Karpas-422 (cell line): ENCODE measurements around the gene PDXK. TPM values are rescaled to one million over a fixed set of nuclear protein-coding genes. Genes with fewer than 3 reads are reported as not detected.

Source experiments
- DNase-seq: peaks from one replicate; pipeline ENCODE4 v3.0.0-alpha.2; 2015
- H2AFZ ChIP-seq: fragments of 200-600 bp; sonication (generic); 2 replicates; pipeline ENCODE4 v1.6.1; 2014; ENCODE audit warnings: antibody characterized with exemption, low read length, mixed read lengths
- H3K27ac ChIP-seq: fragments of 200-600 bp; sonication (generic); 2 replicates; pipeline ENCODE4 v1.5.1; 2014; ENCODE audit warnings: mild to moderate bottlenecking, low read length, moderate library complexity
- H3K27me3 ChIP-seq: fragments of 200-600 bp; sonication (generic); 2 replicates; pipeline ENCODE4 v1.6.1; 2014; ENCODE audit warnings: low read length, mixed read lengths
- H3K36me3 ChIP-seq: fragments of 200-600 bp; sonication (generic); 2 replicates; pipeline ENCODE4 v1.6.1; 2014; ENCODE audit warnings: low read length, mixed read lengths; ENCODE audit not compliant: insufficient read depth
- H3K4me1 ChIP-seq: fragments of 200-600 bp; sonication (generic); 2 replicates; pipeline ENCODE4 v1.6.1; 2014; ENCODE audit warnings: mild to moderate bottlenecking, low read length, mixed read lengths
- H3K4me2 ChIP-seq: fragments of 200-600 bp; sonication (generic); 2 replicates; pipeline ENCODE4 v1.6.1; 2014; ENCODE audit warnings: low read length, low read depth, mild to moderate bottlenecking; ENCODE audit not compliant: poor library complexity, severe bottlenecking
- H3K4me3 ChIP-seq: fragments of 200-600 bp; sonication (generic); 2 replicates; pipeline ENCODE4 v1.5.1; 2014; ENCODE audit warnings: mild to moderate bottlenecking, antibody characterized with exemption, low read length, mixed read lengths
- H3K79me2 ChIP-seq: fragments of 200-600 bp; sonication (generic); 2 replicates; pipeline ENCODE4 v1.6.1; 2014; ENCODE audit warnings: mild to moderate bottlenecking, low read length, mixed read lengths
- H3K9ac ChIP-seq: fragments of 200-600 bp; sonication (generic); 2 replicates; pipeline ENCODE4 v1.6.0; 2014; ENCODE audit warnings: low read length
- H3K9me2 ChIP-seq: fragments of 200-600 bp; sonication (generic), shearing (Covaris generic); replicated peaks from 2 replicates; pipeline ENCODE4 v1.6.0; 2014; ENCODE audit warnings: mild to moderate bottlenecking, low read length, moderate library complexity; ENCODE audit not compliant: insufficient read depth
- H3K9me3 ChIP-seq: fragments of 300-700, 200-600 bp; sonication (generic); 2 replicates; pipeline ENCODE4 v1.6.1; 2014; ENCODE audit warnings: low read length, mixed read lengths
- H4K20me1 ChIP-seq: fragments of 200-600 bp; sonication (generic); 2 replicates; pipeline ENCODE4 v1.6.1; 2014; ENCODE audit warnings: mild to moderate bottlenecking, antibody characterized with exemption, low read length, low read depth; ENCODE audit not compliant: insufficient read depth
- total RNA-seq: library from RNA; depleted of rRNA; stranded (reverse); fragments of >200 nt; shearing (Covaris generic); gene quantifications from 2 replicates; pipeline ENCODE4 v1.2.3, GENCODE V29; 2014; ENCODE audit warnings: low replicate concordance

The PDXK gene
- total RNA-seq, 1 experiment from 2014 or later: 44.7 TPM

GRCh38 chr21:43805275-43805800 lies 86.4 kb downstream of the PDXK start:
- no peaks in the 10 kb centered on the region for H3K79me2 ChIP-seq
- peak overlapping the region; percentile 34 for H3K4me3 ChIP-seq
- peaks cover 63% of the 10 kb centered on the region for H3K4me1 ChIP-seq
- peak overlapping the region; percentile 97 for H3K27ac ChIP-seq
- peaks cover 13% of the 10 kb centered on the region for H3K36me3 ChIP-seq
- no peaks in the 10 kb centered on the region for H3K9me3 ChIP-seq
- no peaks in the 10 kb centered on the region for H4K20me1 ChIP-seq
- peak overlapping the region; percentile 66 for H3K4me2 ChIP-seq
- peak; percentile 96 for DNase-seq
- peak overlapping the region; percentile 60 for H3K9ac ChIP-seq
- no peaks in the 10 kb centered on the region for H3K27me3 ChIP-seq
- no peak overlapping the region for H2AFZ ChIP-seq
- H3K9me2 ChIP-seq: no peaks in the 10 kb centered on the region

GRCh38 chr21:43806017-43806710 lies 87.2 kb downstream of the PDXK start:
- peak overlapping the region; percentile 66 for H3K4me2 ChIP-seq
- no peaks in the 10 kb centered on the region for H3K79me2 ChIP-seq
- H3K27me3 ChIP-seq: no peaks in the 10 kb centered on the region
- DNase-seq: peak; percentile 41
- peaks cover 71% of the 10 kb centered on the region for H3K4me1 ChIP-seq
- H3K9me3 ChIP-seq: no peaks in the 10 kb centered on the region
- H3K27ac ChIP-seq: peak overlapping the region; percentile 97
- peak overlapping the region; percentile 33 for H3K4me3 ChIP-seq
- peaks cover 13% of the 10 kb centered on the region; the same call in 1 of the 2 replicates for H3K36me3 ChIP-seq
- no peaks in the 10 kb centered on the region for H3K9me2 ChIP-seq
- H4K20me1 ChIP-seq: peaks cover 3% of the 10 kb centered on the region; the same call in 1 of the 2 replicates
- peak overlapping the region; percentile 60 for H3K9ac ChIP-seq
- no peak overlapping the region for H2AFZ ChIP-seq

- peak overlapping the region; percentile 80 for H3K27ac ChIP-seq
These were observed 89.4 kb downstream of the PDXK start for GRCh38 chr21:43808367-43808766.

GRCh38 chr21:43808832-43809251 lies 89.9 kb downstream of the PDXK start:
- Histone ChIP-seq H3K79me2 (no peaks in the 10 kb centered on the region), H2AFZ (no peak overlapping the region), H3K9ac (peak overlapping the region; percentile 71), H3K36me3 (peaks cover 8% of the 10 kb centered on the region; the same call in 1 of the 2 replicates), H3K4me1 (peaks cover 76% of the 10 kb centered on the region), H3K27me3 (no peaks in the 10 kb centered on the region), H3K4me3 (peak overlapping the region; percentile 62), H3K4me2 (peak overlapping the region; percentile 75), H4K20me1 (peaks cover 7% of the 10 kb centered on the region; the same call in 1 of the 2 replicates), H3K9me3 (no peaks in the 10 kb centered on the region), H3K27ac (peak overlapping the region; percentile 80), H3K9me2 (no peaks in the 10 kb centered on the region)
- peak; percentile 83 for DNase-seq

More at GRCh38 chr21:43808367-43808766, 89.4 kb downstream of the PDXK start:
- Histone ChIP-seq H3K4me3 (peak overlapping the region; percentile 62), H2AFZ (no peak overlapping the region), H3K79me2 (no peaks in the 10 kb centered on the region), H3K4me2 (peak overlapping the region; percentile 75), H3K27me3 (no peaks in the 10 kb centered on the region), H3K4me1 (peaks cover 76% of the 10 kb centered on the region), H4K20me1 (peaks cover 7% of the 10 kb centered on the region; the same call in 1 of the 2 replicates), H3K9me3 (no peaks in the 10 kb centered on the region), H3K9me2 (no peaks in the 10 kb centered on the region), H3K36me3 (peaks cover 8% of the 10 kb centered on the region; the same call in 1 of the 2 replicates), H3K9ac (peak overlapping the region; percentile 71)
- peak; percentile 61 for DNase-seq

- peaks cover 8% of the 10 kb centered on the region; the same call in 1 of the 2 replicates for H3K36me3 ChIP-seq
- peak overlapping the region; percentile 71 for H3K9ac ChIP-seq
These were observed 90.4 kb downstream of the PDXK start for GRCh38 chr21:43809346-43809799.

GRCh38 chr21:43809853-43810504 lies 91.0 kb downstream of the PDXK start:
- H3K36me3 ChIP-seq: peaks cover 8% of the 10 kb centered on the region; the same call in 1 of the 2 replicates
- H4K20me1 ChIP-seq: peaks cover 7% of the 10 kb centered on the region; the same call in 1 of the 2 replicates
- DNase-seq: peak; percentile 72
- peak overlapping the region; percentile 71 for H3K9ac ChIP-seq
- H3K9me2 ChIP-seq: no peaks in the 10 kb centered on the region
- H3K27ac ChIP-seq: peak overlapping the region; percentile 80
- no peaks in the 10 kb centered on the region for H3K79me2 ChIP-seq
- no peak overlapping the region for H2AFZ ChIP-seq
- peaks cover 66% of the 10 kb centered on the region for H3K4me1 ChIP-seq
- H3K9me3 ChIP-seq: no peaks in the 10 kb centered on the region
- H3K27me3 ChIP-seq: no peaks in the 10 kb centered on the region
- H3K4me2 ChIP-seq: peak overlapping the region; percentile 75
- peak overlapping the region; percentile 62 for H3K4me3 ChIP-seq

More at GRCh38 chr21:43809346-43809799, 90.4 kb downstream of the PDXK start:
- peak; percentile 78 for DNase-seq
- Histone ChIP-seq H3K79me2 (no peaks in the 10 kb centered on the region), H3K9me2 (no peaks in the 10 kb centered on the region), H3K4me1 (peaks cover 72% of the 10 kb centered on the region), H2AFZ (no peak overlapping the region), H3K4me2 (peak overlapping the region; percentile 75), H3K27me3 (no peaks in the 10 kb centered on the region), H3K9me3 (no peaks in the 10 kb centered on the region), H4K20me1 (peaks cover 7% of the 10 kb centered on the region; the same call in 1 of the 2 replicates), H3K4me3 (peak overlapping the region; percentile 62), H3K27ac (peak overlapping the region; percentile 80)

GRCh38 chr21:43810505-43811261 lies 91.8 kb downstream of the PDXK start:
- H2AFZ ChIP-seq: no peak overlapping the region
- peak overlapping the region; percentile 71 for H3K9ac ChIP-seq
- peak overlapping the region; percentile 75 for H3K4me2 ChIP-seq
- peaks cover 59% of the 10 kb centered on the region for H3K4me1 ChIP-seq
- no peaks in the 10 kb centered on the region for H3K79me2 ChIP-seq
- no peaks in the 10 kb centered on the region for H3K9me3 ChIP-seq
- H3K9me2 ChIP-seq: no peaks in the 10 kb centered on the region
- H4K20me1 ChIP-seq: peaks cover 7% of the 10 kb centered on the region; the same call in 1 of the 2 replicates
- peak; percentile 96 for DNase-seq
- H3K36me3 ChIP-seq: peaks cover 8% of the 10 kb centered on the region; the same call in 1 of the 2 replicates
- H3K27me3 ChIP-seq: no peaks in the 10 kb centered on the region
- H3K4me3 ChIP-seq: peak overlapping the region; percentile 62; the same call in 1 of the 2 replicates
- peak overlapping the region; percentile 80 for H3K27ac ChIP-seq
